Trophoblast cell (in vitro differentiated cells and primary cell): ENCODE results near the gene CYP3A5.

Experiments used
- DNase-seq, 2 donors: peaks; one replicate each; pipeline ENCODE4 v3.0.0-alpha.2; 2016
- H2AFZ ChIP-seq: 2 replicates; pipeline ENCODE4 v1.6.1; 2013; ENCODE audit warnings: low read length, moderate library complexity, mild to moderate bottlenecking; ENCODE audit not compliant: insufficient read depth, poor library complexity
- H2AK5ac ChIP-seq: 2 replicates; pipeline ENCODE4 v1.6.1; 2013; ENCODE audit warnings: mild to moderate bottlenecking, low read length
- H2BK120ac ChIP-seq: 2 replicates; pipeline ENCODE4 v1.6.1; 2013; ENCODE audit warnings: low read length, mild to moderate bottlenecking, moderate library complexity; ENCODE audit not compliant: insufficient read depth, poor library complexity
- H2BK12ac ChIP-seq: 2 replicates; pipeline ENCODE4 v1.6.1; 2013; ENCODE audit warnings: mild to moderate bottlenecking, low read length, moderate library complexity
- H2BK5ac ChIP-seq: 2 replicates; pipeline ENCODE4 v1.6.1; 2013; ENCODE audit warnings: low read length, low read depth, moderate library complexity, mild to moderate bottlenecking; ENCODE audit not compliant: poor library complexity
- H3K14ac ChIP-seq: 2 replicates; pipeline ENCODE4 v1.6.1; 2013; ENCODE audit warnings: mild to moderate bottlenecking, low read length
- H3K18ac ChIP-seq: 2 replicates; pipeline ENCODE4 v1.6.1; 2013; ENCODE audit warnings: mild to moderate bottlenecking, low read length
- H3K23ac ChIP-seq: 2 replicates; pipeline ENCODE4 v1.6.1; 2013; ENCODE audit warnings: low read length
- H3K27ac ChIP-seq: 2 replicates; pipeline ENCODE4 v1.5.1; 2013; ENCODE audit warnings: low read depth, mild to moderate bottlenecking, inconsistent platforms, low read length, moderate library complexity
- H3K27me3 ChIP-seq: 2 replicates; pipeline ENCODE4 v1.6.1; 2013; ENCODE audit warnings: inconsistent platforms, mild to moderate bottlenecking, low read length, moderate library complexity; ENCODE audit not compliant: insufficient read depth
- H3K36me3 ChIP-seq, 2 experiments: 1 replicate in 1 of 2; 2 replicates in 1 of 2; pipeline ENCODE4 v1.6.1; 2013; ENCODE audit warnings: low read length in 2 of 2, mild to moderate bottlenecking in 2 of 2, moderate library complexity in 1 of 2; ENCODE audit not compliant: insufficient read depth in 2 of 2, control insufficient read depth in 1 of 2
- H3K4ac ChIP-seq: 2 replicates; pipeline ENCODE4 v1.6.1; 2013; ENCODE audit warnings: low read depth, mild to moderate bottlenecking, low read length, moderate library complexity
- H3K4me1 ChIP-seq, 2 experiments: 1 replicate in 1 of 2; 2 replicates in 1 of 2; pipeline ENCODE4 v1.6.1; 2013; ENCODE audit warnings: low read length in 2 of 2, mild to moderate bottlenecking in 2 of 2, moderate library complexity in 1 of 2; ENCODE audit not compliant: insufficient read depth in 2 of 2, control insufficient read depth in 1 of 2
- H3K4me2 ChIP-seq: 2 replicates; pipeline ENCODE4 v1.6.1; 2013; ENCODE audit warnings: inconsistent platforms, mild to moderate bottlenecking, low read length, moderate library complexity
- H3K4me3 ChIP-seq: 2 replicates; pipeline ENCODE4 v1.5.1; 2013; ENCODE audit warnings: mild to moderate bottlenecking, low read depth, low read length, inconsistent platforms
- H3K79me1 ChIP-seq: one replicate; pipeline ENCODE4 v1.6.1; 2013; ENCODE audit warnings: low read length
- H3K79me2 ChIP-seq: 2 replicates; pipeline ENCODE4 v1.6.1; 2013; ENCODE audit warnings: low read length, mild to moderate bottlenecking; ENCODE audit not compliant: control insufficient read depth, insufficient read depth, poor library complexity
- H3K9ac ChIP-seq: 2 replicates; pipeline ENCODE4 v1.6.1; 2013; ENCODE audit warnings: mild to moderate bottlenecking, low read length
- H3K9me3 ChIP-seq: 2 replicates; pipeline ENCODE4 v1.6.1; 2013; ENCODE audit warnings: low read depth, mild to moderate bottlenecking, control low read depth, inconsistent platforms, low read length; ENCODE audit not compliant: insufficient read depth
- H4K12ac ChIP-seq: 2 replicates; pipeline ENCODE4 v1.6.1; 2013; ENCODE audit warnings: low read depth, mild to moderate bottlenecking, low read length, moderate library complexity
- H4K8ac ChIP-seq: 2 replicates; pipeline ENCODE4 v1.6.1; 2013; ENCODE audit warnings: low read depth, mild to moderate bottlenecking, low read length, moderate library complexity
- H4K91ac ChIP-seq: one replicate; pipeline ENCODE4 v1.6.1; 2013; ENCODE audit warnings: low read depth, mild to moderate bottlenecking, low read length, moderate library complexity
- WGBS: extraction: QIAGEN DNeasy Blood & Tissue Kit; methylation state at CpG from one replicate; pipeline ENCODE4 v1.1.7; 2013; ENCODE audit warnings: missing lambda C conversion rate; ENCODE audit not compliant: insufficient read length, insufficient coverage; ENCODE audit errors: extremely low coverage; 5-methylcytosine and 5-hydroxymethylcytosine counted together

Gene CYP3A5

DNA sequence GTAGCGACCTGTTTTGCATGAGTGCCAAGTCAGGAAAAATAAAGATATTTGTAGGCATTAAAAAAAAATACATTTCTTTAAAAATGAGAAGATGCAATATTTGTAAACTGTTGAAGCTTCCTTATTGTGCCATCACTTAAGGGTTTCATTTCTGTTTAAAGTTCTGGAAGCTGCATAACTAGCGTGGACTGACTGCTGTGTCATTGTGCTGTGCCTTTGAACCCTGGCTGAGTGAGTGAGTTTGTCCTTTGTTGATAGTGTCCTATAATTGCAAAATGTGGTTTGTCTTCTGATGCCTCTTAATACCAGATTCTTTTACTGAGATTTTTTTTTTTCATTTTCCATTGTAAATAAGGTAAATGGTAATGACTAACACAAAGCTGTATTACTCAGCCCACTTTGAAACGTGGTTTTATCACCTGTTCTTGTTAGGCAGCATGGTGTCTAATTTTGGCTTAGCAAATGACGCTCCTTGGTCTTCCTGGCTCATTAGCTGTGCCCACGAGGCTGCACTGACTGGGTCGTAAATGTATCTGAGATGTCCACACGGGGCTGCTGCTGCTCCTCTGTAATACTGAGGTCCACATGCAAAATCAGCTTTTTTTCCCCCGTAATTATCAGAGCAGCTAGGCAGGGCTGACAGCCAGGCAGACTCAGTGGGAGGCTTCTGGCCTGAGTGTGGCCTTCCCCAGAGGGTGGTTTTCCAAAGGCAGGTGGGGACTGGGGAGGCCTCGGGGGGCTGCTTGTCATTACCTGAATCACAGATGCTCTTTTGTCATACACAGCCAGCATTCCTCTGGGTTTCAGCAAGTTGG, 48.3 kb downstream of the CYP3A5 start:
- no peak overlapping the region for H3K4me3 ChIP-seq
- H3K4ac ChIP-seq = no peak overlapping the region
- no peak overlapping the region for H3K14ac ChIP-seq
- H3K27me3 ChIP-seq = no peaks in the 10 kb centered on the region
- peak overlapping the region; percentile 49 for H2BK5ac ChIP-seq
- no peak overlapping the region for H2AFZ ChIP-seq
- H3K9me3 ChIP-seq = peaks cover 2% of the 10 kb centered on the region
- H3K9ac ChIP-seq = no peak overlapping the region
- H4K12ac ChIP-seq = no peak overlapping the region
- H3K27ac ChIP-seq = no peak overlapping the region
- H3K18ac ChIP-seq = no peak overlapping the region
- DNase-seq = peak; percentile 10 to 40
- H2BK12ac ChIP-seq = no peak overlapping the region
- no peak overlapping the region for H2AK5ac ChIP-seq
- H4K91ac ChIP-seq = no peak overlapping the region
- no peak overlapping the region for H3K4me2 ChIP-seq
- no peak overlapping the region for H4K8ac ChIP-seq
- H3K36me3 ChIP-seq = peaks cover 29 to 43% of the 10 kb centered on the region in 2 experiments
- H3K4me1 ChIP-seq = no peaks in the 10 kb centered on the region
- H3K79me2 ChIP-seq = no peaks in the 10 kb centered on the region
- H3K79me1 ChIP-seq = no peaks in the 10 kb centered on the region
- H3K23ac ChIP-seq = no peak overlapping the region
- no CpG with 5 or more reads among the region's 9 CpGs for WGBS
- H2BK120ac ChIP-seq = no peak overlapping the region

DNA sequence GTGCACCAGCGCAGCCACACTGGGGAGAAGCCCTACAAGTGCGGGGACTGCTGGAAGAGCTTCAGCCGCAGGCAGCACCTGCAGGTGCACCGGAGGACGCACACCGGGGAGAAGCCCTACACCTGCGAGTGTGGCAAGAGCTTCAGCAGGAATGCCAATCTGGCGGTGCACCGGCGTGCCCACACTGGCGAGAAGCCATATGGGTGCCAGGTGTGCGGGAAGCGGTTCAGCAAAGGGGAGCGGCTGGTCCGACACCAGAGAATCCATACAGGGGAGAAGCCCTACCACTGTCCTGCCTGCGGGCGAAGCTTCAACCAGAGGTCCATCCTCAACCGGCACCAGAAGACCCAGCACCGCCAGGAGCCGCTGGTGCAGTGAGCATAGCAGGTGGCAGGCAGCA, 50.2 kb downstream of the CYP3A5 start:
- no peaks in the 10 kb centered on the region for H3K4me1 ChIP-seq

DNA sequence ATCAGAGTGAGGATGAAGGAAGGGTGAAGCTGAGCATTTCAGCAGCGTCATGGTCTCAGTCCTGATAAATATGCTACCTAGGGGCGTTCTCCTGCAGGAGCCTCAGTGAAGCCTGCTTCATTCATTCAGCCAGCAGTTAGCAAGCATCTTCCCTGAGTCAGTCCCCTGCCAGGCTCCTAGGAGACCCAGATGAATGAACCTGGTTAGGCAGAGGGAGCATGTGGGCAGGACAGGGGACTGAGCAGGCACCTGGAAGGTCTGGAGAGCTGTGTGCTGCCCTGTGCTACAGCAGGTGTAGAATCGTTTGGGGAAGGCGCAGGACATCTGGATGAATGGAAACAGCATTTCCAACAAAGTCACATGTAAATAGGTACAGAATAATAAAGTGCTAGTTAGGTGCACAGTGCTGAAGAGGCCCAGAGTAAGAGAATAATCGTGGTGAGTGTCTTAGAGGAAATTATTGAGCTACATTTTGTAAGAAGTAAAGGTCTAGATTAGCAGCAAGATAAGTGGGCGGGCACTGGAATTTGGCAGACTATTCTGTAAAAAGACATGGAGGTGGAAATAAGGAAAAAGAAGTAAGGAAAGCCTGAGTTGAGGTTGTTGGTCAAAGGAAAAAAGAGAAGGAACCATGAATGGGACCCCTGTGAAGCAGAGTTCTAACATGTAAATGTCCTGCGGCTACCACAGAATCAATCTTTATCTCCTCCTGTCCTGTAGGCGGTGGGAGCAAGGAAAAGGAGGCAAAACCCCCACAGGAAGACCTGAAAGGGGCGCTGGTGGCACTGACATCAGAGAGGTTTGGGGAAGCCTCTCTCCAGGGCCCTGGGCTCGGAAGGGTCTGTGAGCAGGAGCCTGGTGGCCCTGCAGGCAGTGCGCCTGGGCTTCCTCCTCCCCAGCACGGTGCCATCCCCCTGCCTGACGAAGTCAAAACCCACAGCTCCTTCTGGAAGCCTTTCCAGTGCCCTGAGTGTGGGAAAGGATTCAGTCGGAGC, 51.0 kb downstream of the CYP3A5 start:
- WGBS = no CpG with 5 or more reads among the region's 14 CpGs

More for the DNA sequence above, 50.2 kb downstream of the CYP3A5 start:
- Histone ChIP-seq H3K9me3 (peaks cover 2% of the 10 kb centered on the region), H3K36me3 (peaks cover 45 to 61% of the 10 kb centered on the region in 2 experiments), H4K91ac (no peak overlapping the region), H2AK5ac (no peak overlapping the region), H3K79me1 (no peaks in the 10 kb centered on the region), H3K27me3 (no peaks in the 10 kb centered on the region), H3K4me2 (no peak overlapping the region), H3K14ac (no peak overlapping the region), H2AFZ (no peak overlapping the region), H4K8ac (no peak overlapping the region), H3K4me3 (no peak overlapping the region), H3K23ac (no peak overlapping the region), H2BK12ac (no peak overlapping the region), H3K79me2 (no peaks in the 10 kb centered on the region), H3K27ac (no peak overlapping the region), H2BK5ac (no peak overlapping the region), H3K18ac (no peak overlapping the region), H4K12ac (no peak overlapping the region), H2BK120ac (no peak overlapping the region), H3K9ac (no peak overlapping the region), H3K4ac (no peak overlapping the region)
- DNase-seq = no peak
- WGBS = no CpG with 5 or more reads among the region's 20 CpGs

DNA sequence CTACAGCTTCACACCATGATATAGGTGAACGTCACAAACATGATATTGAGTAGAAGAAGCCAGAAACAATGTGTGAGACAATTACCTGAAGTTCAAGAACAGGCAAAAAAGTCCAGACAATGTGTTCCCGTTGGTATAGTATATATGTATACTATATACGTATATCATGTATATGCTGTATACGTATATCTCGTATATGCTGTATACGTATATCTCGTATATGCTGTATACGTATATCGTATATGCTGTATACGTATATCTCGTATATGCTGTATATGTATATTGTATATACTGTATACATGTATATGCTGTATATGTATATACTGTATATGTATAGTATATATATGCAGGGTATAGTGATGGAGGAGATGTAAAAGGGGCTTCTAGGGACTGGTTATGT, 52.3 kb downstream of the CYP3A5 start:
- WGBS = no CpG with 5 or more reads among the region's 11 CpGs
- H2BK5ac ChIP-seq = no peak overlapping the region
- H3K4me2 ChIP-seq = no peak overlapping the region
- H3K27ac ChIP-seq = no peak overlapping the region
- H3K18ac ChIP-seq = no peak overlapping the region
- H3K79me1 ChIP-seq = no peaks in the 10 kb centered on the region
- no peak overlapping the region for H3K23ac ChIP-seq
- H2BK12ac ChIP-seq = no peak overlapping the region
- peaks cover 5% of the 10 kb centered on the region for H3K9me3 ChIP-seq
- no peak overlapping the region for H4K91ac ChIP-seq
- no peak overlapping the region for H3K4me3 ChIP-seq
- no peak for DNase-seq
- H2AK5ac ChIP-seq = no peak overlapping the region
- no peak overlapping the region for H3K14ac ChIP-seq
- H3K4ac ChIP-seq = no peak overlapping the region
- H4K8ac ChIP-seq = no peak overlapping the region
- H2BK120ac ChIP-seq = no peak overlapping the region
- no peak overlapping the region for H3K9ac ChIP-seq
- peaks cover under 1 to 2% of the 10 kb centered on the region in 2 experiments for H3K4me1 ChIP-seq
- H2AFZ ChIP-seq = no peak overlapping the region
- H3K36me3 ChIP-seq = peaks cover 62 to 76% of the 10 kb centered on the region in 2 experiments
- no peak overlapping the region for H4K12ac ChIP-seq
- H3K79me2 ChIP-seq = no peaks in the 10 kb centered on the region
- no peaks in the 10 kb centered on the region for H3K27me3 ChIP-seq

More for the DNA sequence above, 51.0 kb downstream of the CYP3A5 start:
- Histone ChIP-seq H4K91ac (no peak overlapping the region), H2AK5ac (no peak overlapping the region), H3K4me3 (no peak overlapping the region), H3K9me3 (peaks cover 4% of the 10 kb centered on the region), H3K18ac (no peak overlapping the region), H3K9ac (no peak overlapping the region), H2AFZ (no peak overlapping the region), H3K4me1 (no peaks in the 10 kb centered on the region), H2BK12ac (no peak overlapping the region), H3K27me3 (no peaks in the 10 kb centered on the region), H3K79me1 (no peaks in the 10 kb centered on the region), H3K4me2 (no peak overlapping the region), H3K27ac (no peak overlapping the region), H3K79me2 (no peaks in the 10 kb centered on the region), H3K4ac (no peak overlapping the region), H2BK5ac (no peak overlapping the region), H3K23ac (no peak overlapping the region), H3K14ac (no peak overlapping the region), H2BK120ac (no peak overlapping the region), H4K12ac (no peak overlapping the region), H3K36me3 (peaks cover 54 to 67% of the 10 kb centered on the region in 2 experiments), H4K8ac (no peak overlapping the region)
- DNase-seq = no peak
